GM18505 (cell line): ENCODE data around the gene CDKN2A.
A peak's percentile ranks its signal among the peaks of the same experiment; 100 is the strongest.

Source experiments
- ATAC-seq: cut with Tn5 transposase; IDR thresholded peaks from one replicate; pipeline ENCODE4 v1.9.1; 2021; ENCODE audit not compliant: unreplicated experiment
- POLR2A ChIP-seq: IDR thresholded peaks from 4 replicates; pipeline ENCODE4 v1.6.1; 2011; ENCODE audit warnings: borderline replicate concordance; ENCODE audit not compliant: insufficient read depth, insufficient read length; ENCODE audit errors: extremely low read depth

Gene CDKN2A

GRCh38 chr9:21993893-21994555 lies at the start of gene CDKN2A:
Gene CDKN2A, minus strand, starts transcription at chr9:21994392.
- peak; percentile 30 for TF ChIP-seq POLR2A
- peak; percentile 35 for ATAC-seq

GRCh38 chr9:22043928-22044327 lies 49.7 kb upstream of the CDKN2A start:
- ATAC-seq = no peak
- no peak for TF ChIP-seq POLR2A

GRCh38 chr9:22041775-22042174 lies 47.6 kb upstream of the CDKN2A start:
- TF ChIP-seq POLR2A = no peak
- no peak for ATAC-seq

GRCh38 chr9:22041344-22041743 lies 47.2 kb upstream of the CDKN2A start:
- no peak for TF ChIP-seq POLR2A
- no peak for ATAC-seq

- TF ChIP-seq POLR2A = no peak
Measured at GRCh38 chr9:22040760-22041159, 46.6 kb upstream of the CDKN2A start.

GRCh38 chr9:22039258-22039657 lies 45.1 kb upstream of the CDKN2A start:
- TF ChIP-seq POLR2A = no peak
- ATAC-seq = no peak

More at GRCh38 chr9:22040760-22041159, 46.6 kb upstream of the CDKN2A start:
- no peak for ATAC-seq

GRCh38 chr9:22037954-22038690 lies 43.9 kb upstream of the CDKN2A start:
- ATAC-seq = no peak
- TF ChIP-seq POLR2A = no peak

GRCh38 chr9:22036866-22037626 lies 42.9 kb upstream of the CDKN2A start:
- ATAC-seq = no peak
- no peak for TF ChIP-seq POLR2A

- no peak for ATAC-seq
- no peak for TF ChIP-seq POLR2A
Measured at GRCh38 chr9:22035591-22036011, 41.4 kb upstream of the CDKN2A start.

GRCh38 chr9:22033012-22033630 lies 38.9 kb upstream of the CDKN2A start:
- TF ChIP-seq POLR2A = no peak
- no peak for ATAC-seq

- no peak for TF ChIP-seq POLR2A
- no peak for ATAC-seq
Measured at GRCh38 chr9:22031655-22032411, 37.6 kb upstream of the CDKN2A start.

GRCh38 chr9:22030101-22030598 lies 36.0 kb upstream of the CDKN2A start:
- peak; percentile 80 for ATAC-seq
- TF ChIP-seq POLR2A = no peak
